Kasumi-1 (cell line): Measurements from ENCODE around the gene CSNK2A2.

Experiments used
- DNase-seq, 2 experiments: peaks; one replicate each; lab custom pipeline; 2025; lab: John Stamatoyannopoulos, UW

CSNK2A2 gene

DNA sequence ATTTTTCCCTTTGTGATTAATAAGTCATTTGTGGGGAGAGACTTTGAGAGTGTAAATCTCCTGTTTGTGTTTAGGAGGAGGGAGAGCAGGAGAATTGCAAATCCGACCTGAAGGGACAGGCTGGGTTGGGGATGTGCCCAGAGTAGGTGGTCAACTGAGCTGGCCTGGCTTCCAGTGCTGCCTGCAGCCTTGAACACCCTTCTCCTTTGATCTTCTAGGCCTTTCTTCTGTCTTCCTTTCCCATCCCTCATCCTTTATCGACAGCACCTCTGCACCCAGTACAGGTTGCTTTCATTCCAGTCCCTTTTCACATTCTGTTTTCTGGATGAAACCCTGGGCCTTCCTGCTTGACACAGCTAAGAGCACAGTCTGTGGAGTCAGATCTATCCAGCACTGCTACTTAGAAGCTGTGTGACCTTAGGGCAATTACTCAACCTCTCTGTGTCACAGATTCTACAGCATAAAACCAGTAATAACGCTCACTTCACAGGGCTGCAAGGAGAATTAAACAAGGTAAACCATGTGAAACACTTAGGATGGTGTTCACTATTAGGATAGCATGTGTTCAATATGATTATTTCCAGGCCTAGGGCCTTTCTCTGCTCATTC is 1.0 kb upstream of the CSNK2A2 start:
- no peak for DNase-seq

DNA sequence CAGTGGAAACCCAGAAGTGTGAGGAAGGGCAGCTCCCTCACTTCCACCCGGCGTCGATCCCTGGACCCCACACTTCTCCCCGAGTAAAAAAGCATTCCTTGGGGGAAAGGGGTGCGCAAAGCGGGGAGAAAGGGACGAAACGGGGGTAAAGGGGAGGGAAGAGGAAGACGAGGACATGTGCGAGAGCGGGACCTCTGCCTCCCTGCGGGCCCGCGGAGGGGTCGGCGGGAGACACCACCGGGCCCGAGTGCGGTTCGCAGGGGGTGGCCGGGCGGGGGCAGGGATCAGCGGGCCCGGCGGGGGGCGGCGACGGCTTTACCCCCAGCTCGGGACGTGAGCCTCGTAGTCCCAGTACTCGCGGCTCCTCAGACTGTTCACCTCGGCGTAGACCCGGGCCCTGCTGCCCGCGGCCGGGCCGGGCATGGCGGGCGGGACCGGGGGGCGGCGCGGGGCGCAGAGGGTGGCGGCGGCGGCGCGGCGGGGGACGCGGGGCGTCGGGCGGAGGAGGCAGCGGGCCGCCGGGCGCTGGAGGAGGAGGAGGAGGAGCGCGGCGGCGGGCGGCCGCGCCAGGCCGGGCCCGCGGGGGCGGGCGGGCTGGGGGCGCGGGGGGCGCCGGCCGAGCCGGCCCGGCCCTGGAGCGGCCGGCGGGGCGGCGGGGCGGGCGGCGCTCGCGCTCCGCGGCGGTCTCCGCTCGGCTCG is 443 bp downstream of the CSNK2A2 start:
- peak in 1 of 2 experiments; percentile 41 for DNase-seq

DNA sequence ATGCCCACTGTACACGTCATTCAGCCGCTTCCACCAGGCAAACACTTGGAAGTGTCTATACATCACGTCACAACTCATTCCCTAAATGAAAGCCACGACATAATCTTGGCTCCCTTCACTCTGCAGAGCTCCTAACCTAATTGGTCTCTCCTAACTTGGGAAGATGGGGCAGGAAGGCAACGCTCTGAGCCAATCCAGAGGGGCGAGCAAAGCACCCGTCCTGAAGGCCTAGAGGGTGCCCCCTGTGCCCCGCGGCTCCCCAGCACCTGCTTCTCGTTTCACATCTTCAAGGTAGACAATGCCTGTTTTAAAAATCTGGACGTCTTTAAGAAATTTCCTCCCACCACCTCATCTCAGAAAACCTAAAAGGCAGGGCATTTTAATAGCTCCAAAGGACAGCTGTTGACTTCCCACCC is 1.0 kb downstream of the CSNK2A2 start:
- peak in 1 of 2 experiments; percentile 41 for DNase-seq

DNA sequence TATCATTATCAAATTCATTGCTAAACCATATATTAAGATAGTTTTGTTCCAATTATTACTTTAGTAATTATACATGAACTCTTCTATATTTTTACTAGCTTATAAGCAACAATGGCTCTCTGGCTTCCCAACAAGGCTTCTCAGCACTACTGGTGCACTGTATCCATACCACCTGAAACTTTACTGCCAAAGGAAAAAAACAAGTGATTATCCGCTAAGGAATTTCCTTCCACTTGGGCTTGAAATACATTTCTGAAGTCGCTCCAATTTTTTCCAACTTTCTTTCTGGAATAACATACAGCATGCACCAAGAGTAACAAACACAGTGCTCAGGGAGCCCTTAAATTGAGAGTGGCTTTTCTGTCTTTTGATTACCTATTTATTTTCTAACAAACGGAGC is 2.1 kb downstream of the CSNK2A2 start:
- no peak for DNase-seq

DNA sequence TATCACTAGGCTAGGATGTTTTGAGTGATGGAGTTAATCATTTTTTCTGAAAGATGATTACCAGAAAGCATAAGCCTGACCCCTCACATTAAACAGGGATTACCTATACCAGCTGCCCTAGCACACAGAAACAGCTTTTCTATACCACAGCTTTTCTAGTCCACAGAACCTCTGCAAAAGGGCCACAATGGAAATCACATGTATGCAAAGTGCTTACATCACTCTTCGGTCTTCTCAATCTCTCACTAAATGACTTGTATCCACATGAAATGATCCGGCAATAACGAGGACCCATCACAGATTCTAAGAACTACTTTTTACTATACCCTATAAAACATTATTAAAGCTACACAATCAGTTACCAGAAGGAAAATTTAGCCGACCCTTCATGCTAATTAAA is 2.6 kb downstream of the CSNK2A2 start:
- no peak for DNase-seq

DNA sequence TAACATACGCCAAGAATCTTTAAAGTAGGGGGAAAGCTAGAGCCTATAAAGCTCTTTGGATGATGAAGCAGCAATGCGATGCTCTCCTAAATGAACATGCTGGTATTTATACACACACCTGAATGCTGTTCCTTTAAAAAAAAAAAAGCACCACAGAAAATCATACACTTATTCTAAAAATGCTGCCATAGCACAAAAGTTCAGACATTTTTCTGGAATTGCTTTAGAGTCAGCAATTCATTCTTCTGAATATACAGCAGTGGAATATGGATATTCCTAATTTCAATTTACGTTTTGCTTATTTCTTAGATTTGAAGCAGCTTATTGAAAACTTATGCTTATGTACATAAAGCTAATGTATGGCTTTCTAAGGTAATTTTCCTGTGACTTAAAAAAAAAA is 3.1 kb downstream of the CSNK2A2 start:
- no peak for DNase-seq

DNA sequence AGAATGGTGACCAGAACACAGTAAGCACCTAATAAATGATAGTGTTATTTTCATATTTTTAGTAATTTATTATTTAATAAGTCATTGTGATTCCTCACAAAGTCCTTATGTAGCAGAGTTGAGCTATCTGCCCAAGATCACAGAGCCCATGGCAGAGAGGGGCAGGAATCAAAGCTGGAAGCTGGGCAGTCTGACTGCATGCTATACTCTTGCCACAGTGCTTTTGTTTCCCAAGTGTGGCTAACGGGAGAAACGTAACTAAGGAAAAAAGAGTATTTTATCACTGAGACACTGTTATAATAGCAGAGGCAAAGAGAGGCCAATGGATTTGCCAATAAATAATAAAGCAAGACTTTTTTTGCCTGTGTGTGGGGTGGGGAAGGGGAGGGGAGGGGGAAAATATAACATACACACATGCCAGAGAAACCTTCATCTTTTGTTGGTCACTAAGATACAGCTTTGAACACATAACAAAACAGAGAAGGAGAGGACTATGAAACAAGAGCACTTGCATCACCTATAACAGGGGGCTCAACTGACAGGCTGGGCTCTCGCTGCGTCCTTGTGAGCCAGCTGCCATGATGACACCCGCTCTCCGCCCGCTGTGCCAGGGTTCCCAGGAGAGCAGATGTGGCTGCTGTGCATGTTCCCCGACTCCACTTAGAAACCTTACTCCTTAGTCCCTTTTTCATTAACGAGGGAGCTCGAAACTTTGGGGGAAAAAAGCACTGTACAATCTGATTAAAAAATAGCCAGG is 10.1 kb downstream of the CSNK2A2 start:
- DNase-seq: no peak

DNA sequence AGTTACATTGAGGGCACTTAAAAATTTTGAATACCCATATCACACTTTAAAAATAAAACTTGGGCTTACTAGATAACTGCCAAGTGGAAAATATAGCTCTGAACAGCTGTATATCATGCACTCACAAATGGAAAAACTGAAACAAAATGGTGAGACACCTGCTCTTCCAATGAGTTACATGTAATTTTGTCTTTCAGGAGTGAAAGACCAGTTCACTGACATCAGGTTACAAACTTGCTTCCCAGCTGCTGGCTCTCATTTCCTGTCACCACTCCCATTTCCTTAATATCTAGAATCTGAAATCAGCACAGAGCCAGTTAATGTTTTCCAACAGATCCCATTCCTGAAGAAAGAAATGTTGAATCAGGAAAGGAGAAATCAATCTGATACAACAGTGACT is 10.8 kb downstream of the CSNK2A2 start:
- DNase-seq: no peak

DNA sequence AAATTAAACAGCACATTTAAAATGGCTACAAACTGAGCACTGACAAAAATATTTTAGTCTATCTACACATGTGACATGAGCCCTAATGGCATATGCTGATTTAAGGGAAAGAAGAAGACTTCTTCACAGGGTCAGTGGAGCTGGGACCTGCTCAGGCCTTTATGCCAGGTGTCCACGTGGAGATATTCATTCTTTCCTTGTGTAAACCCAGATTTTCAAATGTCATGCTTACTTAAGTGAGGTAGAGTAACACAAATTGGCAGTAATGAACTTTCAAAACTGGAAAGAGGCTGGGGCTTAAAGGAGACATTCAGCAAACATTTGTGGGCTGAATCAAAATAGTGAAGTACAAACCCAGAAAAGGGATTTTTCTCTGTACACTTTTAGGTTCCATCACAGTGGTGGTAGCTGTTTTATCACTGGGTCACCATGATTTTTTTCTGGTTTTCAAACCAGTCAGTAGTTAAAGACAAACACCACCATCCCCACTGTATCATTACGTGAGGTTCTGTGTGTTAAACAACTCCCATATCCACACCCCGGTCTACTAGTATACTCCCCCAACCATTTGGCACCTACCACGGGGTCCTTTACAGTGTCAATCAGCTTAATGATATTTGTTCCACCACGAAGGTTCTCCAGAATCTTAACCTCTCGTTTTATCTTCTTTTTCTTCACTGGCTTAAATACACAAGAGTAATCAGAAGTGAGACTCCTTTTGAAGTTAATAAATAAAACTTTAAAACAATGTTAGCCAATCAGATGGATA is 11.5 kb downstream of the CSNK2A2 start:
- DNase-seq: no peak

DNA sequence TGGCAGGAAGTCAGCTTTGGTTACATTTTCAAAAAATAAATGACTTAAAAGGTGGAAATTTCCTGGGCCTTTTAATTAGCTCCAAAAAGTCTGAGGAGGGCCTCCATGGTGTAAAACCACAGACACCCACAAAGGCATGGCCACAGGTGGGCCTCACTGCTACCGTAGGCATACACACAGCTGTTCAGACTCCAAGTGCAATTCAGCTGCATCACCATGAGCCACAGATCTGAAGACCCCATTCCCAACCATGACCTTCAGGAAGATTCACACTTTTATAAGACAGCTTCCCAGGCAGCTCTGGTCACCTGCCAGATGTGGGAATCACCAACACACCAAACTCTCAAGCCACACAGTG is 20.6 kb downstream of the CSNK2A2 start:
- no peak for DNase-seq

DNA sequence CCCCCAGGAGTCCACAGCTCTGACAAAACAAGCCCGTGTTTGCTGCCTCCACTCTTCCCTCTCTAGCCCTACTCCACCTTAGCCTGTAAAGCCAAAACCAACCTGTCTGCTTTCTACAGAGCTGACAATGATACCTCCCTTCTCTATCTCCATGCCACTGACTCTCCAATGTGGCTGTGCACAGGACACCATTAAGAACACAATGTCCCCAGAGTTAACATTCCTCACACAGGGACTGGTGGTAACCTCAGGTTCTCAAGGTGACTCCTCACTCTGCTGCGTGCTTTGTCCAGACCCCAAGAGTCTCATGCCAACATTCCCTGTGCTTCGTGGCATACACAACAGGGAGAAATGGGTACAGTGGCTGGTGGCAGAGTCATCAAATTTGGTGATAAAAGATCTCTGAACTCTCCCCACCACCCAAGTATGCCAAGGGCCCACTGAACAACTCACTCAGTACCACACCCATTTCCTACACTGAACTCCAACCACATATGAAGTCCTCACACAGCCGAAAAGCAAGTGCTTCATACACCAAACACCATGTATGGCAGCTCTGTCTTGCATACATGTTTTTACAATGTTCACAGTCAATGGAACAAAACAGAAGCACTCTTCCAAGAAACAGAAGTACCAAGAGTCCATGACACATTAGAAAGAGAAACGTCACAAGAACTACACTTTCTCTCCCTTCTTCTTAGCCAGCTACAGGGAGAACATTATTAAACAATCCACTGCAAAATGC is 21.1 kb downstream of the CSNK2A2 start:
- no peak for DNase-seq

DNA sequence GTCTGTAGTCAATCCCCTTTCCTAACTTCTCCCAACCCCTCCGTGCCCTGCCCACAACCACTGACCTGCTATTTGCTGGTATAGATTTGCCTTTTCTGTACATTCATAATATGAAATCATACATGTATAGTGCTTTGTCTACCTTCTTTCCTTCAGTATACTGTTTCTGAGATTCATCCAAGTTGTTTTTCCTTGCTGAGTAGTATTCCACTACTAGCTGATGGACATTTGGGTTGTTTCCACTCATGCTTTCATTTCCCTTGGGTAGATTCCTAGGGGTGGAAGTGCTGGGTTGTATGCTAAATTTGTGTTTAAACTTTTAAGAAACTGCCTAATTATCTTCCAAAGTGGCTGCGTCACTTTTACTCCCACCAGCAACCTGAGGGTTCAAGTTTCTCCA is 27.7 kb downstream of the CSNK2A2 start:
- no peak for DNase-seq

DNA sequence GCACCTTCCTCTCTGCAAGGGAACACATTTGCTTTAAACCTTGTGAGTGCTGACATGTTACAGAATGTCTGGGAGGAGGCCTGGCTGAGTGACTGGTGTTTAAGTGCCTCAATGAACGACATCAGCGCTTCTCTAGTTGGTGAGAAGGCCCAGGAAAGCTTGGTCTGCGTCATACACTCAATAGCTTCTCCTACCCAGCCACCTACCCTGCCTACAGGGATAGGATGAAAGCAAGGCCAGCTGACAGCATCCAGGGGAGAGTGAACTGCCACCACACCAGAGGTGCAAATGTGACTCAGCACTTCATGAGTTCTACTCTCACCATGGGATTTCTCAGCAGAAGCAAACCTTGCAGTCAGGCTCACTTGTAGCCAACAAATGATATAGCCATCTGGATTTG is 37.1 kb downstream of the CSNK2A2 start:
- no peak for DNase-seq

DNA sequence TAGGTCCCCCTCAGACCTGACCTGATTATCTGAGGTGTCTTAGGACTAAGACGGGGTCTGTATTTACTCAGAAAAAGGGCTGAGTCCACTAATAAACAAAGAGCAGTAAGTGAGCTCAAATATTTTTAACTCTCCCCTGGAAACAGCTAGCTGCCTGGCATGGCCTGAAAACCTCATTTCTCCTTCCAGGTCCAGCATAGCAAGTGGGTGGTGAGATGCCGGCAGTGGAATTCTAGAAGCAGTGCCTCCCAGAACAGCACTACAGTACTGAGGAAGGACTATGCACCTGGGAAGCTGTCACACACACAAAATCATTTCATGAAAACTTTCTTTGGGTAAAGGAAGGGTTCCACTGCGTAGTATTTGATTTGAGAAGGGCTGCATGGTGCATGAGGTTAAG is 39.2 kb downstream of the CSNK2A2 start:
- no peak for DNase-seq

DNA sequence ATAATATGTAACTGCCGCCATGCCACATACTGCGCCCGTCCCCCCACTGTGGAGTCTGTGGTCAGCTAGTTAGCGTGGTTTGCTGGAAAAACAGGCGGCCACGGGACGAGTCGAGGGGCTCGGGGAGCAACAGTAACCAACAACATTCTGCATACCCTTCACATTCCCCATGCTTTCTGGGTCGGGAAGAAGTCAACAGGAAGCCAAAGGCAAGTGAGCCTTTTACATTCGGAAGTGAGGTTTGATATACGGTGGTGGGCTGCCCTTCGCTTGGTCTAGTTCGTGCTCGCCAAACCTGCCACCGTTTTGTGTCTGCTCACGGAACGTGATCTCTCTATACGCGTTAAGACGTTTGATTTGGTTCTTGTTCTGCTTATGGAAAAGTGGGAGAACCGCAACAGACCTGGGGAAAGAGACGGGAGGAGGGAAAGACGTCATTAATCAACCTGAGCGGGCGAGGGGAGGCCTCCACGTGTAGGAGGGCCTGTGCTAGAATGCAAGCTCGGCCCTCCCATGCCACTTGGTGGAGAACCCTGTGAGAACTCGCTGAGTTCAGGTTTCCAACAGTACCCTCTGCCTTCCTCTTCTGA is 39.9 kb downstream of the CSNK2A2 start:
- no peak for DNase-seq

DNA sequence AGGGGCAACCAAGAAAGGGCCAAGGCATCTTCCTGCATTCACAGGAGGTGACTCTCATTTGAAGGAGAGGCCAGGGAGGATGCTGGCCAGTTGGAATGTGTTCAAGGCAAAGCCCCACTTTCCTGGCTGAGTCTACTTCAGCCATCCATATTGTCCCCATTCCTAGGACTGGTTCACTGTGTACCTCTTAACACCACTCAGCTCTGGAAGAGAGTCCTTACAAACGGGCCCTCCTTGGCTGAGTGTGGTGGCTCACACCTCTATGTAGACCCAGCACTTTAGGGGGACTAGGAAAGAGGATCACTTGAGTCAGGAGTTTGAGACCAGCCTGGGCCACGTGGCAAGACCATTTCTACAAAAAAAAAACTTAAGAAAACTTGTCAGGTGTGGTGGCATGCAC is 40.7 kb downstream of the CSNK2A2 start:
- no peak for DNase-seq

DNA sequence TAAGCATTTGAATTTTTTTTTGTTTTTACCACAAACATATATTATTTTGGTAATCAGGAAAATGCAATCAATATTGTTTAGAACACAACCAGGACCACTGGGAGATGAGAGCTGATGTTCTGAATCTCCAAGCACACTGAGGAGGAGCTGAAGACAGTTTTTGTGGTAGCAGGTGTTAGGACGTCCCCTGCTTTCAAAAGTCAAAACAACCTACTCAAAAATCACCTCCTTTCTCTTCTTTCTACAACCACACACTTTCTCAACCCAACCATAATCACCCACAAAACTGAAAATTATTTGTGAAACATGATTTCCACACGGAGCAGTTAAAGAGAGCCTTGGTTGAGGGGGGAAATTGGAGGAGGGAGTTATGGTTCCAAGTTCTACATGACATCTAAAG is 42.1 kb downstream of the CSNK2A2 start:
- no peak for DNase-seq

DNA sequence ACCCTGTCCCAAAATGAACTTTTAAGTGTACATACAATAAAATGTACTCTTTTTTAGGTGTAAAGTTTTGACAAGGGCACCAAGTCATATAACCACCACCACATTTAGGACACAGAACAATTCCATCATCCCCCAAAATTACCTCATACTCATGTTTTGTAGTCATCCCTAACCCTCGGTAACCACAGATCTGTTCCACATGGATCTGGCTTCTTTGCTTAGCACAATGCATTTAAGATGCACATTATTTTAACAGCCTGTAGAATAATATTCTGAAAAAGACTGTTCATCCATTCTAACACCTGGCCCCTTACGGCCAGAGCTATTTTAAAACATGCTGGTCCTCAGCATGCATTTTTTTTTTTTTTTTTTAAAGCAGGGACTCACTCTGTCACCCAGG is 43.6 kb downstream of the CSNK2A2 start:
- no peak for DNase-seq

DNA sequence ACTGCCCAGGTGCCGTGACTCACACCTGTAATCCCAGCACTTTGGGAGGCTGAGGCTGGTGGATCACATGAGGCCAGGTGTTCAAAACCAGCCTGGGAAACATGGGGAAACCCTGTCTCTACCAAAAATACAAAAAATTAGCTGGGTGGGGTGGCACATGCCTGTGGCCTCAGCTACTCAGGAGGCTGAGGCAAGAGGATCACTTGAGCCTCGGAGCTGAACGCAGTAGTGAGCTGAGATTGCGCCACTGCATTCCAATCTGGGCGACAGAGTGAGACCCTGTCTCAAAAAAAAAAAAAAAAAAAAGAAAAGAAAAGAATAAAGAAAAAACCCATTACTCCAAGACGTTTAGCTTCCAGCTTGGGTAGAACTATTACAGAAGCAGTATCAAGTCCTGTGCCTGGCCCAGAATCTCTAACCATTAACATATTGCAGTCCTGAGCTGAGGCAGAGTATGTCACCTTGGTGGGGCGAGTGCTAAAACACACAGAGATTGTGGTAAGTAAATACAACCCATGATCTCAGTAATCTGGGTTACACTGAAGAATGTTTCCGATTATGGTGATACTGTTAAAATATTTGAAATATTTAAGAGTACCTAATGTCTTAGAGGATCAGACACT is 45.5 kb downstream of the CSNK2A2 start:
- no peak for DNase-seq

DNA sequence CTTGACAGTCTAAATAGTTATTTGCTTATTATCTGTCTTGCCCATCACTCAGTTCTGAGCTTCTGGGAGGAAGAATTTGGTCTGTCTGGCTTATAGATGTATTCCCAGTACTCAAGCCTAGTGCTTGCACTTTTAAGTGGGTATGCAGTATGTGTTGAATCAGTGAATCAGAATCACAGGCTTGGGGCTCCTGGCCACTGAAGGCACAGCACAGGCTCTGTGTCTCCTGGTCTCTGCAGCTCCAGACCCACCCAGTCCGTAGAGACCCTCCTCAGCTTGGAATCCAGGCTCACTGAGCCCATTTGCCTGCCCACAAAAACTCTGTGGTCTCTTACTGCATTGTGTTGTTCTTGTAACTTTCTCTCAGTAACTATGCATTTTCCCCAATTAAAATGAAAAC is 49.4 kb downstream of the CSNK2A2 start:
- no peak for DNase-seq

DNA sequence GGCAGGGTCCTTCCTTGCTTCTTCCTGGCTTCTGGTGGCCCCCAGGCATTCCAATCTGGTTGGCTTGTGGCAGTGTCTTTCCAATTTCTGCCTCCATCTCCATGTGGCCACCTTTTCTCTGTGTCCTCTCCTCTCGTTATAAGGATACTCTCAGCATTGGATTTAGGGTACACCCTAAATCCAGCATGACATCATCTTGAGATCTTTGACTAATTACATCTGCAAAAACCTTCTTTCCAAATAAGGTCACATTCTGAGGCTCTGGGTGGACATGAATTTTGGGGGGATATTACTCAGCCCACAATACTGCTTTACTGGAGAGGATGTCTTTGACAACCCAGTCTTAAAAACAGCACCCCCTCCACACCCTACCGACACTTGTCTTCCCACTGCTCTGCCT is 49.8 kb downstream of the CSNK2A2 start:
- DNase-seq: no peak
